Measurements from ENCODE around the gene IL24.
"Not testable (repeated sequence)": the region's sequence is repeated elsewhere in the genome, so short reads cannot be mapped to it uniquely, and the experiment has no call there.

IL24 gene

DNA sequence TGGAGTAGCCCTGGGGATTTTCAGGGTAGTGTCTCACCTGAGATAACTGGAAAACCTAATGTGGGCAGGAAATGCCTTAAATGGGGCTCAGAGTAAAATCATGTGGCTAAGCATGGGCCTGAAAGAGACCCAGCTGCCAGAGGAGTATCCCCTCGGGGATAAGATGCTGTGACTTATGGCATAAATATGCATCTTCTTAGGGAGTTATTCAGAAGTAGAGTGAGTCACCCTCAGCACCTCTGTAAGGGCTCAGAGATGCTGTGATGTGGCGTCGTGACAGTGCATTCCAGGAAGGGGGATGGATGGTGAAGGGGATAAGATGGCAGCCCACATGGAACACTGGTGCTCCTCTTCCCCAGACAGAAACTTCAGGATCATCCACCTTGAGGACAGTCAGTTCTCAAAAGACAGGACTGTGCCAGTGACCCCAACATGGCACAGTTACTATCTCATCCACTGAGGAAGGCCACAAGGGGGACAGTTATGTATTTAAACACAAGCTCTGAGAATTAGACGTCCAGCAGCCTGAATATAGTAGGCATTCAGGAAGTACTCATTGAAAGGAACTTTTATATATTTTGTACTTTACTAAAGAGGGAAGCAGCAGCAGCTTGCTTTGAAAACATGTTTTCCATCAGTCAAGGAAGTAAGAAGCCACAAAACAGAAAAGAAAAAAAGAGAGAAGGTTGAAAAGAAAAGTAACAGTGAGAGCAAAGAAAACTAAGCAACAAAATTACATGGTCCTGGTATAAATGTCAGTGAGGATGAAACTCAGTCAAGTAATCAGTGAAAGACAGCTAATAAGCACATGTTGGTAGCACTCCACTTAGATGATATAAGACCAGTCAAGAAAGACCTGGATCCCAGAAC, 8.3 kb downstream of the IL24 start:
- no peak for DNase-seq

DNA sequence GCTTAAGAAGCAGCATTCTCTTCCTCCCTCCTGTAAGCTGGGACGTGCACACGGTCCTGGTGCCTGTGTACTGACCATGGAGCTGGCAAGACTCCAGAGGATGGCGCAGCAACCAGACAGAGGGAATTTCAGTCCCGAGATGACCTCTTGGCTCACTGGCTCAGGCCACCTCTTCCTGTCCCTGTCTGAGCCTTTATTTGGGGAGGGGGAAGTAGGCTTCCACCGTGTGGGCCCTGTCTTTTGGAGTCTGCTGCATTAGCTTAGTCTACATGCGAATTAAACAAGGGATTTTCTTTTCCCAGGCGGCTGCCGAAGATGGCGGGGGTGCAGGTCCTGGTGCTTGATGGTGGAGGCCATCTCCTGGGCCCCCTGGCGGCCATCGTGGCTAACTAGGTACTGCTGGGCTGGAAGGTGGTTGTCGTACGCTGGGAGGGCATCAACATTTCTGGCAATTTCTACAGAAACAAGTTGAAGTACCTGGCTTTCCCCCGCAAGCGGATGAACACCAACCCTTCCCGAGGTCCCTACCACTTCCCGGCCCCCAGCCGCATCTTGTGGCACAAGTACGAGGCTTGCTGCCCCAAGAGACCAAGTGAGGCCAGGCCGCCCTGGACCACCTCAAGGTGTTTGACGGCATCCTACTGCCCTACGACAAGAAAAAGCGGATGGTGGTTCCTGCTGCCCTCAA, 10.2 kb downstream of the IL24 start:
- no peak for DNase-seq

DNA sequence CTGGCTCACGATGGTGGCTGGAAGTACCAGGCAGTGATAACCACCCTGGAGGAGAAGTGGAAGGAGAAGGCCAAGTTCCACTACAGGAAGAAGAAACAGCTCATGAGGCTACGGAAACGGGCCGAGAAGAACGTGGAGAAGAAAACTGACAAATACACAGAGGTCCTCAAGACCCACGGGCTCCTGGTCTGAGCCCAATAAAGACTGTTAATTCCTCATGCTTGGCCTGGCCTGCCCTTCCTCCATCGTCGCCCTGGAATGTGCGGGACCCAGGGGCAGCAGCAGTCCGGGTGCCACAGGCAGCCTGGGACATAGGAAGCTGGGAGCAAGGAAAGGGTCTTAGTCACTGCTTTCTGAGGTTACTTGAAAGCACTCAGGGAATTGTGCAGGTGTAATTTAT, 10.8 kb downstream of the IL24 start:
- no peak for DNase-seq

DNA sequence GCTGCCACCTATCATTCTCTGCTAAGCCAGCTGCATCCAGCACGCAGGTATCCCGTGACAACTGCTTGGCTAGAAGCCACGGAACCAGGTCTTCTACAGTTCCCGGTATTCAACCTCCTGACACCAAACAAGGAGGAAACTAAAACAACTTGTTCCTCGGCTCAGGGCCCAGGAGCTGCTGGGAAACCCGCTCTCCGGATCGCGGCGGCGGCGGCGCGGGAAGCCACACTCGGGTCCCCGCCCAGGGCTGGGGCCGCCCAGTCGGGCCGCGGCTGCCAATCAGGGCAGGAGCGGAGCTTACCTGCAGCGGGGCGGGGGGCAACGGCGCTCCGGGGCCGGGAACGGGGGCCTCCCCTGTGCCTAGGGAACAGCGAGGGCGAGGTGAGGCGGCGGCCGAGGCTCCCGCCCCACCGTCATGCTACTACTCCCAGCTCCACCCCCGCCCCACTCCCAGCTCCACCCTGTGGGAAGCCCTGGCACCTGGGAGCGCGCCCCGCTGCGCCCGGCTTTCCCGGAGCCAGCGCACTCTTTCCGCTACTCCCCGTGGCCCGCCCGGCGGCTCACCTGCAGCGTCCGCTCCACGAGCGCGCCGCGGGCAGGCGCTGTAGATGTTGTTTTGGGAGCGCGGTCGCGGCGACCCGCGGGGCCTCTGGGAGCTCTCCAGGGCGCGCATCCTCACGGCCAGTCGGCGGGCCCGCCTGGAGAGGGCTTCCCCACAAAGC, 12.1 kb downstream of the IL24 start:
- peak in 2 of 4 experiments; percentile 29 to 30 for DNase-seq

DNA sequence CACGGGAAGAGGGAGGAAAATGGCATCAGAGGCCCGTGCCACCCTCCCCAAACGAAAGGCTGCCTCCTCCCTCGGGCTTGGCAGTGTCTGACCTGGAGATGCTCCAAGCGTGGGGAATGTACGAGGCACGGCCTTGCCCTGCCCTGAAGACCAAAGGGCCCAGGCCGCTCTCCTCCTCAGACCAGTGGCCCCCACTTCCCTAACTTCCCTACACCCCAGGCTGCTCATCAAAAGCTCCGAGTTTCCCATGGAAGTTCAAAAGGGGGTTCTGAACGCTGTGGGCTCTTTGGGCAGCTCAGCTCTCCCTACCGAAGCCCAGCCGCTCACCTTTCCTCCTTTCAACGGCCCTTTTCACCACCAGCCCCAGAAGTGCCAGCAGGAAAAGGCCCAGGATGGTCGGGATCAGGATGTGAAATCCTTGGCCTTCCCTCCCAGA, 12.7 kb downstream of the IL24 start:
- no peak for DNase-seq

DNA sequence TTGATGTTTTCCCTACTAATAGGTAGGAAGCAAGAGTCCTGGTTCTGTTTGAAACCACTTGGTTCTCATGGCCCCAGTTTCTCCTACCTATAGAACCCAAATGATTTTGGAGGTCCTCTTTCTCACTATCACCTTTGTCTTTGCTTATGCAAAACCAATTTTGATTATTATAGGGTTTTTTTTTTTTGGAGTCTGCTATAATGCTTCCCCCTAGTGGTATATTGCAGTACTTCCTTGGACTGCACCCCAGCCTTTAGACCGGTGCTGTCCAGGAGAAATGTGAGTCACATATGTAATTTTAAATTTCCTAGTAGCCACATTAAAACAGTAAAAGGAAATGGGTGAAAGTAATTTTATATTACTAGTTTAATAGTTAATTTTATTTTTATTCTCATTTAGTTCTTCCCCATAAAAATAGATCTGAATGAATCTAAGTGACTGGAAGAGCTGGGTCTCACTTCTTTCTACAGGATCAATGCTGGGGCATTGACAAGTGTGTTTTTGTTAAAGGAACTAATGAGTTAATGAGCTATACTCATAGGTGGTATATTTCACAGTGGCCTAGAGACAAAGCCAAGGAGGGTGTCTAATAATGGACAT, 13.9 kb downstream of the IL24 start:
- no peak for DNase-seq

DNA sequence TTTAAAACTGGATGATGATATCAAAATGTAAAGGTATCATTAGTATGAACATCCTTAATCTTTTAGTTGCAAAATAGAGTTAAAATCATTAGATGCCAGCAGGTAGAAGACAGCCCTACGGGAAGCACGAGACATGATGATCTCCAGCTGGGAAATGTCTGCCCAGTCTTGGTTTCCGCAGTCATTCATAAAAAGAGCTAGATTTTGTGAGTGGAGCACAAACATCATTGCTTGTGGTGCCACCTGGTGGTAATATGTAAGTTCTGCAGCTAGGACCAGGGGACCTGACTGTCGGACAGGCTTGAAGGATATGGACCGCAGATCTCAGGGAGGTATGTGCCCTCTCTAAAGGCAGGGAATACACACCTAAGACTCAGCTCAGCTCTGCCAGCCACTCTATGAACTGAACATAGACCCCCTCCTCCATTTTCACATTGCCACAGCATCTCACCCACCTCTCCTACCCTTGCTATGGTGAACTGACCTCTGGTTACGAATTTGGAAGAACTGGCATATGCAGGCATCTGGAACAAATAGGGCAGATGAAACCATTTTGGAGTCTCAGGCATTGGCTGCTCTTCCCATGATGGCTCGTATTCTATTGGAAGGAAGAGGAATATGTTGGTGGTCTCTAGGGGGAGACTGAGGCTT, 15.3 kb downstream of the IL24 start:
- peak in 3 of 4 experiments; percentile 13 to 34 (median 28) for DNase-seq

DNA sequence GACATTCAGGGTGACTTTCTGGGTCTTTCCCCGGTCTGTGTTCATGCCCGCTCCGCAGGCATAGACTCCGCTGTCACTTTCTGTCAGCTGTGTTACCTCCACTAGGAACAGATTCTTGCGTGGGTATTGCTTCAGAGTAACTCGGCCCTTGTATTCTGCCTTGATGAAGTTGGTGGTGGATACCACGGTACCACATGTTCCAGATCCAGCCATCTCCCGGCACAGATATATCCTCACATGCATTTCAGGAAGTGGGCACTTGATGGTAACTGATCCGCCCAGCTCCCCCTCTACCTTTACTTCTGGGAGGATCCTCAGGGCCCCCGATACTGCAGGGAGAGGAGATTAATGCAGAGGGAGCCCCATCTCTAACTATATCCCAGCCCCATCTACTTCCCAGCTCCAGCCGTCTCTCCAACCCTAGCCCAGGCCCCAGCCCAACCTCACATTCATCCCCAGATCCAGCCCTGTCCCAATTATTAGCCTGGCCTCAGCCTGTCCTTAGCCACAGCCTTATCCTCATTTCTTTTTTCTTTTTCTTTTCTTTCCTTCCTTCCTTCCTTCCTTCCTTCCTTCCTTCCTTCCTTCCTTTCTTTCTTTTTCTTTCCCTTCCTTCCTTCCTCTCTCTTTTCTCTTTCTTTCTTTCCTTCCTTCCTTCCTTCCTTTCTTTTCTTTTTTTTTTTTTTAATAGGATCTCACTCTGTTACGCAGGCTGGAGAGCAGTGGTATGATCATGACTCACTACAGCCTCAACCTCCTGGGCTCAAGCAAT, 16.7 kb downstream of the IL24 start:
- DNase-seq: no peak

DNA sequence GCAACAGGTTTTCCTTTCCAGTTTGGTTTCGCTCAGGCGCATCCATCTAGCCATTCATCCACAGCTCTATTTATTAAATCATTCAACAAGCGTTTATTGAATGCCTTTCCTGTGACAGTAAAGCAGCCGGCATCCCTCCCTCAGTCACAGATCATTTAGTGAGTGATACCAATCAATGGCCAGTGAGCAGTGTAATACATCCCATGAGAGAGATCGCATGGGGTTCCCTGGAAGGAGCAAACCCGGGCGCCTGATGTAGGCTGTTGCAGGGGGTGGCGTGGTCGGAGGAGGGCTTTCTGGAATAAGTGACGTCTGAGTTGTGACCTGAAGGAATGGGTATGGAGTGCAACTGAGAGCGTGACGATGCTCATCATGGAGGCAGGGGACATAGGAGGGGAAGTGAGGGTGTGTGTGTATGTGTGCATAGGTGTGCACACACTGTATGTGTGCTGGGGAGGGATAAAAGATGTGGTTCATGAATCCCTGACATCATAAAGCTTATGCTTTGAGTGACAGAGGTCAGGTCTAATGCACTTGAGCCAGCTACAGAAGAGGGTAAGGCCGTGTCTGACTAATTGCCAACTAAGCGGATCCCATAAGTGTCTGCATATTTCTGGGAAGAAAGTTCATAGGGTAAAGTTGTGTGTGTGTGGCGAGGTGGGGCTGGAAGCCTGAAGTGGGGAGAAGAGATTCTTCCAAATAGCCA, 17.9 kb downstream of the IL24 start:
- no peak for DNase-seq

DNA sequence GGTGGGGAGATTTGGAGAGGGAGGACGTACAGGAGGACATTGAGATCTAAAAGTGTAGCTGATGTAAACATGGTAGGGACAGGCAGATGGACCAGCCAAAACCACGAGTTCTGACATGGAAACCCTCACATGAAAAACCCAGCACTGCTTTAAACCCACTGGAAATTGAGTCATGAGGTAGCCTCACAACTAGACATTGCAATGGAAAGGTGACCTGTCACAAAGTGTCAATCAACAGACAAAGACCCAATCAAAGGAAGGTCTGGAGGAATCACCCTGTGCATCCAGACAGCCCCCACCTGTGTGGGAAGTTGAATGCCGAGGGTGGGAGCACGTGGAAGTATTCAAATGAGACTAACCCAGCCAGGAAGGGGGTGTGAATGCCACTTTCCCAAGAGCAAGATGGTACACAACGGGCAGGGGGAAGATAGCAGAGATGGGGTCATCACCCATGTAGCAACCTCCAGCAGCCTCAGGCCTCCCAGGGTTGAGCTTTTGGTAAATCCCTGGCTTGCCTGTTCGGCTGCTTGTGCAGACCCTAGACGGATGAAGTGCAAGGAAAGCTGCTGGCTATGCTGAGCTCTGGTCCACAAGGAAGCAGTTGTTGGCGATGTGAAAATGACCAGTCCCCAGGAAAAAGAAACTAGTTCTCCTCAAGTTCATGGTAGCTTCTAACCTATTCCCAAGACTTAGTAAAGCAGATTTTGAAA, 18.9 kb downstream of the IL24 start:
- DNase-seq: no peak

DNA sequence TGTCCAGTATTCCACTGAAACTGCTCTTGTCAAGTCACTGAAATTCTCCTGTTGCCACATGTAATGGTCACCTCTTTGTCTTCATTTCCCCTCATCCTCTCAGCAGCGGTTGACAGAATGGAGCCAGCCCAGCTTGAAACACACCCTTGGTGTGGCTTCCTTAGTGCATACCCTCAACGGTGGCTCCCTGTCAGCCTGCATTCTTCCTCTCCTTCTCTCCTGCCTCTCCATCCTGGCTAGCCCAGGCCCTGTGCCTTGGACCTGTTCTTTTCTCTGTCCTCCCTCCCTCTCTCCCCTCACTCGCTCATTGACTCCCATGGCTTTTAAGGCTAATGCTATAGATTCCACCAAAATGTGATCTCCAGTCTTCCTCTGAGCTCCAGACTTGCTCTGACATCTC, 20.8 kb downstream of the IL24 start:
- DNase-seq: no peak

DNA sequence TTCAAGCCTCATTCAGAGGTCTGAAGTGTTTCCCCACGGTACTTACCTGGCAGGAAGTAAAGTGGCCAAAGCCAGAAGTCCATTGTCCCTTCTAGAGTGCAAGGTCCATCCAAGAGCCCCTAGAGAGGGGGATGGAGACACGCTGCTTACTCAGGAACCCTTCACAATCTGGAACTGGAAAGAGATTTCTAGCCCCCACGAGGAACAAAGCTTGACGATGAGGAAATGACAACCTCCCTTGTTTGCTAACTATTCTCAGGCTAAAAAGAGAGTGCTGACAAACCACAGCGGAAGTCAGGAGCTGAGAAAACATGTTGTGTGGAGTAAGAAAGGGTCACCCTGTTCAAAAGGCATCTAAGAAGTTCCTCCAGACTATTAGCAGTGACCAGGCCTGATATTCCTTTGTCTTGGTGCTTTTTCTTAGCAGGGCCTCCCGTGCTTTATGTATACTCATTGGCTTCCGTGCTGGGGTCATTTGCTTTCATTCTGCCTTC, 24.6 kb downstream of the IL24 start, which contains the start of gene FCMR:
Gene FCMR (minus strand): TSS at position 170 of the 494 bp plus-strand sequence. CDS start 87 bp downstream, at position 83.
- DNase-seq: peak in 1 of 4 experiments; percentile 24

DNA sequence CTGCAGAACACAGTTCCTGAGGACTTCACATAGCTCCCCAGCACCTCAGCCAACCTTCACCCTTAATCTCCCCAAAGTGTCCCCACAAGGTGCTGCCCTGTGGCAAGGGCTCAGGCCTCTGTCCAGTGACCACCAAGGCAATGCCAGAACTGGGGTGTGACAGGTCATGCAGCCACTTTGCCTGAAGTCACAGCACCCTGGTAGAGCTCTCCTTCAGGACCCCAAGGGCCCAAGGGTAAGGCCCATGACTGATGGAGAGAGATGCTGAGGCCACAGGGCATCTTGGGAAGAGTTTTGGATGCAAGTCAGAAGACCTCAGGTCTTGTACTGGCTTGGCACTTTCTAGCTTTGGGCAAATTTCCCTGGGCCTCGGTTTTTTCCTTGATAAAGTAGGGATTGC, 25.3 kb downstream of the IL24 start:
- no peak for DNase-seq

DNA sequence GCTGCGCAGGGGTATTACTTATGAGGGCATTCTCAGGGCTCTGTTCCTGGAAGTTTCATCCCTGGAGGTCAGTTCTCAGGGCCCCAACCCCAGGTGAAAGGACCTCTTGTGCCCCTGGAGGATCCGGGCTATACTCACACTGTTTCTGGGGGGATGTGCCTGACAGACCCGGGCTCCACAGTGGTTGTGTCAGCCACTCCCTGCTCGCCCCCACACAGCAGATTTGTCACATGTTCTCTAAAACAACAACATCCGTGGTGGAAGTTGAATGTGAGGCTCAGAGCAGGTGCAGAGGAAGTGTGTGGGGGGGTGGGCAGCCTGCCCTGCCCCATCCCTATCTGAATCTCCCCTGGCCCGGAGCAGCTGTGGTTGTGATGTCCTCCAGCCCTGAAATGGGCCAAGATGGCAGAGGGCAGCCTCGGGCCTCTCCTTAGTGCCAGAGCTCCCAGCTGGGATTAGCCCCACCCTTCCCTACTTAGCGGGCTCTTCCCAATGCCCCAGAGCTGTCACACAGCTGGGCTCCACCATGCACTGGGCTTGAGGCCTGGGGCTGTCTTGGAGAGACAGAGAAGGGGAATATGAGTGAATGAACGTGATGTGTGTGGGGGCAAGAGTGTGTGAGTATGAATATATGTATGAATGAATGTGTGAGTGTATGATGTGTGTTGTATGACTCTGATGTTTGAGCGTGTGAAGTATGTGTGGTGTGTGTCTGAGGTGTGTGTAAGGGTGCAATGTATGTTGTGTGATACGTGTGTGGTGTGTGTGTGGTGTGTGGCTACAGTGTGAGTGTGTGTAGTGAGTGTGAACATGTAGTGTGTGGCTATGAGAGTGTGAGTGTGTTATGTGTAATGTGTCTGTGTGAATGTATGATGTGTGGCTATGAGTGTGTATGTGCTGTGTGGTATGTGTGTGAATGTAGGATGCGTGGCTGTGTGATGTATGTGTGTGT, 26.0 kb downstream of the IL24 start:
- DNase-seq: peak in 2 of 4 experiments; percentile 71 to 73

DNA sequence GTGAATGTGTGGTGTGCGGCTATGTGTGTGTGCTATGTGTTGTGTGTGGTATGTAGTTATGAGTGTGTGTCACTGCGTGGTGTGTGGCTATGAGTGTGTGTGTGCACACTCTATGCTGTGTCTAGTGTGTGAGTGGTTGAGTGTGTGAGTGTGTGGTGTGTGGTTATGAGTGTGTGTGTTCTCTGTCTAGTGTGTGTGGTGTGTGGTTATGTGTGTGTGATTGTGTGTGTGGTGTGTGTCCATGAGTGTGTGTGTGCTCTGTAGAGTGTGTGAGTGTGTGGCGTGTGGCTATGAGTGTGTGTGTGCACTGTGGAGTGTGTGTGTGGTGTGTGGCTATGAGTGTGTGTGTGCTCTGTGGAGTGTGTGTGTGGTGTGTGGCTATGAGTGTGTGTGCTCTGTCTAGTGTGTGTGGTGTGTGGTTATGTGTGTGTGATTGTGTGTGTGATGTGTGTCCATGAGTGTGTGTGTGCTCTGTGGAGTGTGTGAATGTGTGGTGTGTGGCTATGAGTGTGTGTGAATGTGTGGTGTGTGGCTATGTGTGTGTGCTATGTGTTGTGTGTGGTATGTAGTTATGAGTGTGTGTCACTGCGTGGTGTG, 26.8 kb downstream of the IL24 start:
- not testable (repeated sequence) for DNase-seq

DNA sequence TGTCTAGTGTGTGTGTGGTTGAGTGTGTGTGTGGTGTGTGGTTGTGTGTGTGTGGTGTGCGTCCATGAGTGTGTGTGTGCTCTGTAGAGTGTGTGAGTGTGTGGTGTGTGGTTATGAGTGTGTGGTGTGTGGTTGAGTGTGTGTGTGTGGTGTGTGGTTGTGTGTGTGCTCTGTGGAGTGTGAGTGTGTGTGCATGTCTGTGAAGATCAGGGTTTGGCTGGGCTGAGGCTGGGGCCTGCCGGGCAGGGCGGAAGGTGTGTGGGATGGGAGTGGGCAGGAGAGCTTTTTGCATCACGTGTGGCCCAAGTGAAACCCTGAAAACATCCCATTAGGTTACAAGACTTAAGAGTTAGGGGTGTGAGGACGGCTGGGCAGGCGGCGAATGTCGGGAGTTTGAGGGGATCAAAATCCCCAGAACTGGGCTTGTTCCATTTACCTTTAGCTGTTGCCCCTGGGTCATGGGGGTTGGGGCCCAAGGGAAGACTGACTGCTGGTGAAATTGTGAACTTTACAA, 27.4 kb downstream of the IL24 start:
- no peak for DNase-seq

DNA sequence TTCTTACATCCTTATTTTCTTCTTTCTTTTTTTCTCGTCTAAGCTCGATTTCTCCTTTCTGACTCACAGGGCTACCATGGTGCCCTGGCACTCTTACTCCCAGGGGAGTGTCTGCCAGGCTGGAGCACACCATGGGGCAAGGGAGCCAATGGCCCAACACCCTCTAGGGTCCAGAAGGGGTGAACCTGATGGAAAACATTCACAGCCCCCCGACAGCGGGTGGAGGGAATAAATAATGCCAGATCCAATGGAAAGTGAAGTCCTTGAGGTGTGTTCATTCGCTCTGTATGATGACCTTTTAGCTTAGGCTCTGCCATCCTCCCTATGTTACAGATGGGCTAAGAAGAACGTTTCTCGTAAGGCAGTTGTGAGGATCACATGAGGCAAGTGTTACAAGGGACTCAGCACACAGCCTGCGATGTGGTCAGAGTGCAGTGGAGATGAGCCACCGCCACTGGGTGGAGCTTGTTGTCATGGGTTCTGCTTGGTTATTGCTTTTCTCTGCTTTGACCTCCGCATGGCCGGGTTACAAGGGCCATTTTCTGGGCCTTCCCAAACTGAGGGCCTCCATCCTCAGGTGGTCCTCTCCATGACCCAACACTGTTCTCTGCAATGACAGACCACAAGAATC, 28.0 kb downstream of the IL24 start:
- peak in 3 of 4 experiments; percentile 18 to 28 (median 18) for DNase-seq

DNA sequence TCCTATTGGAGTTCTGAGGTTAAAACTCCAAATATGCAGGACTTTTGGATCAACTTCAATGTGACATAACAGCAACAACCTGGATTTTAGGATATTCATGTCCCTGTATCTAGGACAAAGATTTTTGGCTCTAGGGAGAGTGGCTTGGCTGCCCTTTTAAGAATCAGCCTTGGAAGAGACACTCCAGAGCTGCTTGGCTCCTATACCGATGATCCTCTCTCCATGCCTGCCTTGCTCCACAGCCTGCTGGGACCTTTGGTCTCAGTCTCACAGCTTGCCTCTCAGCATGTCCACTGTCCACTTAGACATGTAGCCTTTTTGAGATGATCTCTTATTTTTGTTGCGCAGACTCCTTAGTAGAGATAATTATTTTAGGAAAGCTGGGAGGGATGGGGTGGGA, 29.0 kb downstream of the IL24 start:
- DNase-seq: no peak
